Fibroblast of skin of right biceps (primary cell): ENCODE data around the gene SERINC5.
"Not testable (repeated sequence)": the region's sequence is repeated elsewhere in the genome, so short reads cannot be mapped to it uniquely, and the experiment has no call there.

Experiments used
- DNase-seq: peaks from one replicate; pipeline ENCODE4 v3.0.0-alpha.2; 2013

SERINC5 gene

GRCh38 chr5:80225189-80225933 lies 30.5 kb downstream of the SERINC5 start:
- no peak for DNase-seq

- no peak for DNase-seq
Observed at GRCh38 chr5:80223561-80223960, 32.3 kb downstream of the SERINC5 start.

GRCh38 chr5:80220245-80220897 lies 35.5 kb downstream of the SERINC5 start:
- DNase-seq = no peak

GRCh38 chr5:80219391-80219790 lies 36.5 kb downstream of the SERINC5 start:
- DNase-seq = no peak

- DNase-seq = no peak
Observed at GRCh38 chr5:80217667-80218066, 38.2 kb downstream of the SERINC5 start.

- no peak for DNase-seq
Observed at GRCh38 chr5:80216753-80217596, 38.9 kb downstream of the SERINC5 start.

GRCh38 chr5:80216096-80216495 lies 39.8 kb downstream of the SERINC5 start:
- DNase-seq = no peak

GRCh38 chr5:80215523-80215922 lies 40.3 kb downstream of the SERINC5 start:
- no peak for DNase-seq

- DNase-seq = no peak
Observed at GRCh38 chr5:80213466-80213865, 42.4 kb downstream of the SERINC5 start.

- DNase-seq = no peak
Observed at GRCh38 chr5:80212171-80212667, 43.6 kb downstream of the SERINC5 start.

- no peak for DNase-seq
Observed at GRCh38 chr5:80211327-80211726, 44.5 kb downstream of the SERINC5 start.

- DNase-seq = no peak
Observed at GRCh38 chr5:80210014-80210413, 45.8 kb downstream of the SERINC5 start.

GRCh38 chr5:80208381-80208780 lies 47.5 kb downstream of the SERINC5 start:
- DNase-seq = no peak

GRCh38 chr5:80207832-80208231 lies 48.0 kb downstream of the SERINC5 start:
- DNase-seq = no peak

- DNase-seq = peak; percentile 10
Observed at GRCh38 chr5:80206282-80206681, 49.6 kb downstream of the SERINC5 start.

GRCh38 chr5:80205846-80206245 lies 50.0 kb downstream of the SERINC5 start:
- DNase-seq = no peak

- DNase-seq = no peak
Observed at GRCh38 chr5:80204808-80205614, 50.8 kb downstream of the SERINC5 start.

- not testable (repeated sequence) for DNase-seq
Observed at GRCh38 chr5:80201763-80202162, 54.1 kb downstream of the SERINC5 start.

- no peak for DNase-seq
Observed at GRCh38 chr5:80198920-80199319, 56.9 kb downstream of the SERINC5 start.

GRCh38 chr5:80198399-80198798 lies 57.4 kb downstream of the SERINC5 start:
- DNase-seq = no peak

GRCh38 chr5:80195837-80196400 lies 59.9 kb downstream of the SERINC5 start:
- DNase-seq = no peak

GRCh38 chr5:80194468-80194867 lies 61.4 kb downstream of the SERINC5 start:
- no peak for DNase-seq
